HG03520 (cell line): ENCODE measurements around the gene GAB4.

ENCODE experiments used
- ATAC-seq: cut with Tn5 transposase; IDR thresholded peaks from one replicate; pipeline ENCODE4 v1.9.1; 2021; ENCODE audit warnings: mild to moderate bottlenecking, moderate library complexity; ENCODE audit not compliant: unreplicated experiment

The GAB4 gene

GRCh38 chr22:16989915-16990314, 18.1 kb downstream of the GAB4 start:
- no peak for ATAC-seq

- no peak for ATAC-seq
Measured at GRCh38 chr22:16988257-16988656, 19.8 kb downstream of the GAB4 start.

GRCh38 chr22:16987822-16988221, 20.2 kb downstream of the GAB4 start:
- ATAC-seq, result no peak

GRCh38 chr22:16975155-16975885, 32.7 kb downstream of the GAB4 start:
- ATAC-seq, result no peak

GRCh38 chr22:16974298-16975084, 33.5 kb downstream of the GAB4 start:
- no peak for ATAC-seq

GRCh38 chr22:16973591-16974297, 34.3 kb downstream of the GAB4 start:
- no peak for ATAC-seq

GRCh38 chr22:16972311-16972710, 35.7 kb downstream of the GAB4 start:
- no peak for ATAC-seq

GRCh38 chr22:16970446-16970845, 37.6 kb downstream of the GAB4 start:
- ATAC-seq, result no peak

GRCh38 chr22:16969508-16970327, 38.3 kb downstream of the GAB4 start:
- ATAC-seq, result no peak

- no peak for ATAC-seq
Measured at GRCh38 chr22:16968218-16968595, 39.8 kb downstream of the GAB4 start.

GRCh38 chr22:16967453-16968217, 40.4 kb downstream of the GAB4 start:
- ATAC-seq, result no peak

- no peak for ATAC-seq
Measured at GRCh38 chr22:16966251-16966650, 41.8 kb downstream of the GAB4 start.

GRCh38 chr22:16965560-16965959, 42.5 kb downstream of the GAB4 start:
- ATAC-seq, result no peak

GRCh38 chr22:16965083-16965482, 42.9 kb downstream of the GAB4 start:
- ATAC-seq, result no peak

GRCh38 chr22:16964366-16964765, 43.7 kb downstream of the GAB4 start:
- no peak for ATAC-seq

- no peak for ATAC-seq
Measured at GRCh38 chr22:16963189-16963945, 44.7 kb downstream of the GAB4 start.

GRCh38 chr22:16962501-16962900, 45.5 kb downstream of the GAB4 start:
- ATAC-seq, result no peak

- no peak for ATAC-seq
Measured at GRCh38 chr22:16961477-16962186, 46.4 kb downstream of the GAB4 start.

GRCh38 chr22:16960884-16961249, 47.2 kb downstream of the GAB4 start:
- no peak for ATAC-seq
